GM12878 (cell line): ENCODE results near the gene OR56A5. TPM values are rescaled to one million over a fixed set of nuclear protein-coding genes. Genes with fewer than 3 reads are reported as not detected.

ENCODE experiments used
- ATAC-seq: fragments of 200-7000 bp; cut with Tn5 transposase; 3 replicates; pipeline ENCODE4 v1.9.1; 2020; ENCODE audit warnings: mild to moderate bottlenecking, moderate library complexity
- BruUV-seq: library from RNA; stranded (reverse); fragments of 400-500 nt; replicated peaks from 2 replicates; lab custom pipeline; 2021; lab: Mats Ljungman, UMichigan
- CTCF ChIA-PET: fragments of 300-600 bp; sonication (Branson Sonifier 250); formaldehyde crosslinking; extraction: SDS; loops from one replicate; lab custom pipeline; 2021; ENCODE audit warnings: inconsistent platforms; lab: Yijun Ruan, JAX
- POLR2A ChIA-PET: fragments of 350-600 bp; formaldehyde crosslinking; extraction: SDS; loops from one replicate; lab custom pipeline; 2021; ENCODE audit warnings: inconsistent platforms; lab: Charles Lee
- RAD21 ChIA-PET: fragments of 300-600 bp; sonication (Branson Sonifier 250); formaldehyde crosslinking; loops from one replicate; lab custom pipeline; 2023; ENCODE audit warnings: antibody characterized with exemption; ENCODE audit not compliant: unreplicated experiment; lab: Charles Lee
- SMC1A ChIA-PET: fragments of 300-600 bp; sonication (Branson Sonifier 250); formaldehyde crosslinking; loops from one replicate; lab custom pipeline; 2023; ENCODE audit not compliant: unreplicated experiment, uncharacterized antibody; lab: Charles Lee
- DNase-seq: peaks from one replicate; pipeline ENCODE4 v3.0.0-alpha.2; 2011; ENCODE audit warnings: low read depth, low spot score
- FAIRE-seq: peaks from 3 replicates; lab custom pipeline; 2011; peaks lifted over from hg19 to GRCh38; lab: Jason Lieb, UNC
- H2AFZ ChIP-seq: 2 replicates; pipeline ENCODE4 v1.6.0; 2011; ENCODE audit warnings: low read depth, low read length, control low read depth; ENCODE audit not compliant: control insufficient read depth
- H3K27ac ChIP-seq: 2 replicates; pipeline ENCODE4 v1.5.1; 2011; ENCODE audit warnings: control low read depth; ENCODE audit not compliant: control insufficient read depth, insufficient read depth
- H3K27me3 ChIP-seq, 2 experiments: replicated peaks in 1 of 2; 2 replicates each; pipeline versions ENCODE4 v1.6.0 to v1.6.1; 2011; ENCODE audit warnings: low read length in 1 of 2; ENCODE audit not compliant: control insufficient read depth in 2 of 2, insufficient read depth in 2 of 2
- H3K36me3 ChIP-seq, 2 experiments: 2 replicates each; pipeline ENCODE4 v1.5.1; 2011; ENCODE audit warnings: low read length in 1 of 2; ENCODE audit not compliant: control insufficient read depth in 2 of 2, insufficient read depth in 2 of 2
- H3K4me1 ChIP-seq: 2 replicates; pipeline ENCODE4 v1.6.1; 2011; ENCODE audit warnings: mild to moderate bottlenecking, low read length, moderate library complexity, mixed read lengths; ENCODE audit not compliant: control insufficient read depth, insufficient read depth
- H3K4me2 ChIP-seq: 2 replicates; pipeline ENCODE4 v1.6.0; 2011; ENCODE audit warnings: control low read depth; ENCODE audit not compliant: control insufficient read depth, insufficient read depth
- H3K4me3 ChIP-seq: fragments of 200-600 bp; sonication (generic); 2 replicates; pipeline ENCODE4 v1.5.1; 2016
- H3K79me2 ChIP-seq: 2 replicates; pipeline ENCODE4 v1.6.0; 2011; ENCODE audit warnings: low read length; ENCODE audit not compliant: control insufficient read depth, insufficient read depth
- H3K9ac ChIP-seq: 2 replicates; pipeline ENCODE4 v1.8.0; 2011; ENCODE audit warnings: low read length, control low read depth, mixed read lengths; ENCODE audit not compliant: control insufficient read depth, insufficient read depth
- H3K9me3 ChIP-seq: replicated peaks from 3 replicates; pipeline ENCODE4 v1.5.1; 2011; ENCODE audit warnings: mild to moderate bottlenecking, low read length; ENCODE audit not compliant: control insufficient read depth, insufficient read depth
- H4K20me1 ChIP-seq: 2 replicates; pipeline ENCODE4 v1.6.0; 2011; ENCODE audit not compliant: control insufficient read depth, insufficient read depth
- BRCA1 ChIP-seq: IDR thresholded peaks from 2 replicates; pipeline ENCODE4 v1.6.1; 2011; ENCODE audit warnings: low read depth, low read length, improper control_type of control experiment
- CHD2 ChIP-seq: IDR thresholded peaks from 2 replicates; pipeline ENCODE4 v1.6.1; 2011; ENCODE audit warnings: low read depth, low read length, improper control_type of control experiment, borderline replicate concordance
- FOXK2 ChIP-seq: fragments of 450-650 bp; IDR thresholded peaks from 2 replicates; pipeline ENCODE4 v1.6.1; 2017; ENCODE audit warnings: mild to moderate bottlenecking, moderate library complexity
- JUNB ChIP-seq: IDR thresholded peaks from 2 replicates; pipeline ENCODE4 v1.6.1; 2016; ENCODE audit warnings: antibody characterized with exemption, mild to moderate bottlenecking
- MEF2A ChIP-seq: IDR thresholded peaks from 2 replicates; pipeline ENCODE4 v1.6.1; 2011; ENCODE audit warnings: low read depth, mild to moderate bottlenecking, low read length, moderate library complexity; ENCODE audit not compliant: insufficient read depth
- MYC ChIP-seq: IDR thresholded peaks from 2 replicates; pipeline ENCODE4 v1.6.1; 2011; ENCODE audit warnings: mild to moderate bottlenecking, low read length, moderate library complexity, inconsistent platforms; ENCODE audit not compliant: insufficient read depth, insufficient replicate concordance, insufficient read length, severe bottlenecking
- NBN ChIP-seq: fragments of 450-650 bp; IDR thresholded peaks from 2 replicates; pipeline ENCODE4 v1.6.1; 2016
- NFYB ChIP-seq: IDR thresholded peaks from 2 replicates; pipeline ENCODE4 v1.6.1; 2011; ENCODE audit warnings: low read depth, mild to moderate bottlenecking, low read length, improper control_type of control experiment, moderate library complexity; ENCODE audit not compliant: insufficient read depth
- POU2F2 ChIP-seq: IDR thresholded peaks from 3 replicates; pipeline ENCODE4 v1.6.1; 2011; ENCODE audit warnings: low read depth, mild to moderate bottlenecking, low read length, borderline replicate concordance
- SREBF2 ChIP-seq: IDR thresholded peaks from 2 replicates; pipeline ENCODE4 v1.6.1; 2012; ENCODE audit warnings: mild to moderate bottlenecking, low read length
- TCF12 ChIP-seq: IDR thresholded peaks from 2 replicates; pipeline ENCODE4 v1.6.1; 2011; ENCODE audit warnings: low read depth, mild to moderate bottlenecking, low read length
- WGBS: methylation state at CpG from one replicate; pipeline ENCODE4 v1.1.6; 2016; ENCODE audit warnings: low lambda C conversion rate; ENCODE audit not compliant: insufficient replicate concordance, insufficient coverage; ENCODE audit errors: missing lambda C conversion rate; 5-methylcytosine and 5-hydroxymethylcytosine counted together
- in situ Hi-C: fragments of 300-500 bp; cut with MboI; formaldehyde crosslinking; loops from 9 replicates; pipeline ENCODE4 v1.14.3; 2018; ENCODE audit warnings: mixed read lengths
- intact Hi-C: fragments of 100-400 bp; cut with micrococcal nuclease; formaldehyde crosslinking; loops from one replicate; pipeline ENCODE4 v1.14.2; 2022; ENCODE audit not compliant: unreplicated experiment
- polyA plus RNA-seq, 11 experiments: library from polyadenylated mRNA; depleted of rRNA in 4 of 11; unstranded in 6 of 11; stranded (reverse) in 5 of 11; fragments of >200 nt; fragmentation: Nextera tagmentation in 4 of 11; fragmentation: Illumina TruSeq in 1 of 11; extraction: Ambion mirVana in 4 of 11; extraction: Trizol in 1 of 11; gene quantifications; 1 replicate in 1 of 11; 2 replicates in 10 of 11; pipeline versions ENCODE4 v1.2.1 to v1.2.3, GENCODE V29; 2011 to 2016; ENCODE audit warnings: inconsistent platforms in 2 of 11, missing spikeins in 2 of 11, low read depth in 1 of 11
- total RNA-seq, 4 experiments: library from RNA; depleted of rRNA in 3 of 4; stranded (reverse); fragments of >200 nt in 3 of 4; fragmentation: Illumina TruSeq in 1 of 4; extraction: Trizol in 1 of 4; gene quantifications; 2 replicates each; pipeline versions ENCODE4 v1.2.1 to v1.2.3, GENCODE V29; 2013 to 2021
- TF ChIP-seq, protein P1 (sequence below): IDR thresholded peaks from 2 replicates; pipeline ENCODE4 v1.6.1; 2012; ENCODE audit warnings: low read length, inconsistent platforms
- TF ChIP-seq, protein P2 (sequence below): fragments of 450-650 bp; IDR thresholded peaks from 2 replicates; pipeline ENCODE4 v1.6.1; 2017; ENCODE audit warnings: borderline replicate concordance
- TF ChIP-seq, protein P3 (sequence below): fragments of 450-650 bp; IDR thresholded peaks from 2 replicates; pipeline ENCODE4 v1.6.1; 2018; ENCODE audit warnings: mild to moderate bottlenecking, low read depth, moderate library complexity; ENCODE audit not compliant: partially characterized antibody
- TF ChIP-seq, protein P4 (sequence below): IDR thresholded peaks from 2 replicates; pipeline ENCODE4 v1.6.1; 2011; ENCODE audit warnings: low read depth, mild to moderate bottlenecking, low read length, moderate library complexity, borderline replicate concordance; ENCODE audit errors: extremely low read depth
- TF ChIP-seq, protein P5 (sequence below), 3 experiments: IDR thresholded peaks in 2 of 3; conservative IDR thresholded peaks in 1 of 3; 2 replicates each; pipeline ENCODE4 v1.5.1; 2011; ENCODE audit warnings: low read depth in 3 of 3, low read length in 3 of 3, mild to moderate bottlenecking in 3 of 3, control low read depth in 2 of 3, moderate library complexity in 2 of 3, inconsistent platforms in 1 of 3, mixed read lengths in 1 of 3; ENCODE audit not compliant: control insufficient read depth in 2 of 3, insufficient read depth in 1 of 3; ENCODE audit errors: extremely low read depth in 1 of 3

OR56A5 gene
- total and polyA plus RNA-seq, 10 of the 15 experiments (the other 5 are each of a cell fraction or from before 2014, with no cell fraction given) = not detected

DNA sequence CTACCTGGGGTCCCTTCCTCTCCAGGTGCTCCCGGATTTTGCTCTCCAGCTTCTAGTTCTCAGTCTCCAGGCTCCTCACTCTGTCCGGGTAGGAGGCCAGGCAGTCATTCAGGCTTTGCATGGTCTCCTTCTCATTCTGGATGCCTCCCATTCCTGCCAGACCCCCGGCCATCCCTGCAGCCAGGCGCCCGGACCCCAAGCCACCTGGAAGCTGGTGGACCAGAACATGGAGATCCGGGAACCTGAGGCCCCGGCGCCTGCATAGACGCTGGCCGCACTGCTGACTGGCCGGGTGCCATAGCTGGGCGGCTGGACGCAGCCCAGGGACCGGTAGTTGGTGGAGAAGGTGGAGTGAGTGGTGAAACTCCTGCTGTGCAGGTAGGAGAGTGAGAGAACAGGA is 26.5 kb upstream of the OR56A5 start:
- SMC1A ChIA-PET = no interaction called here
- H3K9me3 ChIP-seq = no peaks in the 10 kb centered on the region
- no TSS peak for BruUV-seq
- RAD21 ChIA-PET = interaction anchor here (0.6 kb wide), 1 partner anchor 22 kb away, joined by 3 read pairs; no protein-coding TSS in a partner anchor
- H3K27ac ChIP-seq = no peak overlapping the region
- no peak overlapping the region for H3K4me2 ChIP-seq
- H3K36me3 ChIP-seq = no peaks in the 10 kb centered on the region
- FAIRE-seq (no peak), DNase-seq (no peak), ATAC-seq (no peak)
- H3K4me1 ChIP-seq = no peaks in the 10 kb centered on the region
- intact Hi-C loops (no loop called here), in situ Hi-C loops (no loop called here)
- POLR2A ChIA-PET = no interaction called here
- H3K79me2 ChIP-seq = no peaks in the 10 kb centered on the region
- H3K27me3 ChIP-seq = no peaks in the 10 kb centered on the region
- 33% methylated on average over 14 of the region's 14 CpGs for WGBS
- H2AFZ ChIP-seq = no peak overlapping the region
- TF ChIP-seq, protein P1, sequence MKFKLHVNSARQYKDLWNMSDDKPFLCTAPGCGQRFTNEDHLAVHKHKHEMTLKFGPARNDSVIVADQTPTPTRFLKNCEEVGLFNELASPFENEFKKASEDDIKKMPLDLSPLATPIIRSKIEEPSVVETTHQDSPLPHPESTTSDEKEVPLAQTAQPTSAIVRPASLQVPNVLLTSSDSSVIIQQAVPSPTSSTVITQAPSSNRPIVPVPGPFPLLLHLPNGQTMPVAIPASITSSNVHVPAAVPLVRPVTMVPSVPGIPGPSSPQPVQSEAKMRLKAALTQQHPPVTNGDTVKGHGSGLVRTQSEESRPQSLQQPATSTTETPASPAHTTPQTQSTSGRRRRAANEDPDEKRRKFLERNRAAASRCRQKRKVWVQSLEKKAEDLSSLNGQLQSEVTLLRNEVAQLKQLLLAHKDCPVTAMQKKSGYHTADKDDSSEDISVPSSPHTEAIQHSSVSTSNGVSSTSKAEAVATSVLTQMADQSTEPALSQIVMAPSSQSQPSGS = no peak
- no peak for TF ChIP-seq JUNB
- TF ChIP-seq NBN = no peak
- TF ChIP-seq BRCA1 = no peak
- no peak for TF ChIP-seq POU2F2
- TF ChIP-seq, protein P2, sequence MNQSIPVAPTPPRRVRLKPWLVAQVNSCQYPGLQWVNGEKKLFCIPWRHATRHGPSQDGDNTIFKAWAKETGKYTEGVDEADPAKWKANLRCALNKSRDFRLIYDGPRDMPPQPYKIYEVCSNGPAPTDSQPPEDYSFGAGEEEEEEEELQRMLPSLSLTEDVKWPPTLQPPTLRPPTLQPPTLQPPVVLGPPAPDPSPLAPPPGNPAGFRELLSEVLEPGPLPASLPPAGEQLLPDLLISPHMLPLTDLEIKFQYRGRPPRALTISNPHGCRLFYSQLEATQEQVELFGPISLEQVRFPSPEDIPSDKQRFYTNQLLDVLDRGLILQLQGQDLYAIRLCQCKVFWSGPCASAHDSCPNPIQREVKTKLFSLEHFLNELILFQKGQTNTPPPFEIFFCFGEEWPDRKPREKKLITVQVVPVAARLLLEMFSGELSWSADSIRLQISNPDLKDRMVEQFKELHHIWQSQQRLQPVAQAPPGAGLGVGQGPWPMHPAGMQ = no peak
- TF ChIP-seq MYC = no peak
- TF ChIP-seq SREBF2 = no peak
- TF ChIP-seq FOXK2 = no peak
- no peak for TF ChIP-seq TCF12
- TF ChIP-seq, protein P3, sequence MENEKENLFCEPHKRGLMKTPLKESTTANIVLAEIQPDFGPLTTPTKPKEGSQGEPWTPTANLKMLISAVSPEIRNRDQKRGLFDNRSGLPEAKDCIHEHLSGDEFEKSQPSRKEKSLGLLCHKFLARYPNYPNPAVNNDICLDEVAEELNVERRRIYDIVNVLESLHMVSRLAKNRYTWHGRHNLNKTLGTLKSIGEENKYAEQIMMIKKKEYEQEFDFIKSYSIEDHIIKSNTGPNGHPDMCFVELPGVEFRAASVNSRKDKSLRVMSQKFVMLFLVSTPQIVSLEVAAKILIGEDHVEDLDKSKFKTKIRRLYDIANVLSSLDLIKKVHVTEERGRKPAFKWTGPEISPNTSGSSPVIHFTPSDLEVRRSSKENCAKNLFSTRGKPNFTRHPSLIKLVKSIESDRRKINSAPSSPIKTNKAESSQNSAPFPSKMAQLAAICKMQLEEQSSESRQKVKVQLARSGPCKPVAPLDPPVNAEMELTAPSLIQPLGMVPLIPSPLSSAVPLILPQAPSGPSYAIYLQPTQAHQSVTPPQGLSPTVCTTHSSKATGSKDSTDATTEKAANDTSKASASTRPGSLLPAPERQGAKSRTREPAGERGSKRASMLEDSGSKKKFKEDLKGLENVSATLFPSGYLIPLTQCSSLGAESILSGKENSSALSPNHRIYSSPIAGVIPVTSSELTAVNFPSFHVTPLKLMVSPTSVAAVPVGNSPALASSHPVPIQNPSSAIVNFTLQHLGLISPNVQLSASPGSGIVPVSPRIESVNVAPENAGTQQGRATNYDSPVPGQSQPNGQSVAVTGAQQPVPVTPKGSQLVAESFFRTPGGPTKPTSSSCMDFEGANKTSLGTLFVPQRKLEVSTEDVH = no peak
- no peak for TF ChIP-seq NFYB
- TF ChIP-seq, protein P4, sequence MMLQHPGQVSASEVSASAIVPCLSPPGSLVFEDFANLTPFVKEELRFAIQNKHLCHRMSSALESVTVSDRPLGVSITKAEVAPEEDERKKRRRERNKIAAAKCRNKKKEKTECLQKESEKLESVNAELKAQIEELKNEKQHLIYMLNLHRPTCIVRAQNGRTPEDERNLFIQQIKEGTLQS = no peak
- no peak for TF ChIP-seq MEF2A
- TF ChIP-seq CHD2 = no peak
- TF ChIP-seq, protein P5, sequence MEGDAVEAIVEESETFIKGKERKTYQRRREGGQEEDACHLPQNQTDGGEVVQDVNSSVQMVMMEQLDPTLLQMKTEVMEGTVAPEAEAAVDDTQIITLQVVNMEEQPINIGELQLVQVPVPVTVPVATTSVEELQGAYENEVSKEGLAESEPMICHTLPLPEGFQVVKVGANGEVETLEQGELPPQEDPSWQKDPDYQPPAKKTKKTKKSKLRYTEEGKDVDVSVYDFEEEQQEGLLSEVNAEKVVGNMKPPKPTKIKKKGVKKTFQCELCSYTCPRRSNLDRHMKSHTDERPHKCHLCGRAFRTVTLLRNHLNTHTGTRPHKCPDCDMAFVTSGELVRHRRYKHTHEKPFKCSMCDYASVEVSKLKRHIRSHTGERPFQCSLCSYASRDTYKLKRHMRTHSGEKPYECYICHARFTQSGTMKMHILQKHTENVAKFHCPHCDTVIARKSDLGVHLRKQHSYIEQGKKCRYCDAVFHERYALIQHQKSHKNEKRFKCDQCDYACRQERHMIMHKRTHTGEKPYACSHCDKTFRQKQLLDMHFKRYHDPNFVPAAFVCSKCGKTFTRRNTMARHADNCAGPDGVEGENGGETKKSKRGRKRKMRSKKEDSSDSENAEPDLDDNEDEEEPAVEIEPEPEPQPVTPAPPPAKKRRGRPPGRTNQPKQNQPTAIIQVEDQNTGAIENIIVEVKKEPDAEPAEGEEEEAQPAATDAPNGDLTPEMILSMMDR (IDR thresholded peaks at IDR 0.05 in 2 of 3, conservative IDR thresholded peaks at IDR 0.05 in 1 of 3; ENCODE audit: control insufficient read depth in 2 of 3, extremely low read depth in 1 of 3, insufficient read depth in 1 of 3, low read depth in 3 of 3, low read length in 3 of 3) = no peak
- H4K20me1 ChIP-seq = no peaks in the 10 kb centered on the region
- no peak overlapping the region for H3K4me3 ChIP-seq
- CTCF ChIA-PET = no interaction called here
- H3K9ac ChIP-seq = no peak overlapping the region
